Keratinocyte (primary cell): ENCODE data around the gene SCN4A. TPM values are rescaled to one million over a fixed set of nuclear protein-coding genes. Genes with fewer than 3 reads are reported as not detected.

Experiments
- DNase-seq: peaks from one replicate; pipeline ENCODE4 v3.0.0-alpha.2; 2011; ENCODE audit warnings: low read depth, missing footprints, low spot score
- FAIRE-seq: peaks from 2 replicates; lab custom pipeline; 2011; peaks lifted over from hg19 to GRCh38; lab: Jason Lieb, UNC
- H2AFZ ChIP-seq: 2 replicates; pipeline ENCODE4 v1.6.0; 2012; ENCODE audit warnings: low read length, control low read depth, inconsistent platforms; ENCODE audit not compliant: control insufficient read depth
- H3K27ac ChIP-seq: 2 replicates; pipeline ENCODE4 v1.5.1; 2011; ENCODE audit warnings: low read length; ENCODE audit not compliant: control insufficient read depth, insufficient read depth
- H3K27me3 ChIP-seq: 3 replicates; pipeline ENCODE4 v1.6.0; 2011; ENCODE audit warnings: low read length; ENCODE audit not compliant: control insufficient read depth, insufficient read depth; ENCODE audit errors: extremely low read depth
- H3K36me3 ChIP-seq, 2 experiments: 2 replicates in 1 of 2; 3 replicates in 1 of 2; pipeline ENCODE4 v1.5.1; 2011; ENCODE audit warnings: low read length in 2 of 2, mild to moderate bottlenecking in 1 of 2; ENCODE audit not compliant: control insufficient read depth in 2 of 2, insufficient read depth in 2 of 2; ENCODE audit errors: extremely low read depth in 1 of 2
- H3K4me1 ChIP-seq: 3 replicates; pipeline ENCODE4 v1.5.1; 2011; ENCODE audit warnings: low read length; ENCODE audit not compliant: control insufficient read depth, insufficient read depth; ENCODE audit errors: extremely low read depth
- H3K4me2 ChIP-seq: 3 replicates; pipeline ENCODE4 v1.6.0; 2011; ENCODE audit warnings: low read depth, low read length; ENCODE audit not compliant: control insufficient read depth, insufficient read depth; ENCODE audit errors: extremely low read depth
- H3K4me3 ChIP-seq, 3 experiments: fragments of 200-600 bp in 1 of 3; sonication (generic) in 1 of 3; 2 replicates in 2 of 3; 3 replicates in 1 of 3; pipeline ENCODE4 v1.5.1; 2011 to 2016; ENCODE audit warnings: low read length in 3 of 3, mild to moderate bottlenecking in 3 of 3, control low read depth in 2 of 3, inconsistent platforms in 1 of 3, low read depth in 1 of 3, mixed read lengths in 1 of 3, mixed run types in 1 of 3, moderate library complexity in 1 of 3; ENCODE audit not compliant: control insufficient read depth in 2 of 3, insufficient read depth in 2 of 3; ENCODE audit errors: extremely low read depth in 1 of 3
- H3K79me2 ChIP-seq: 2 replicates; pipeline ENCODE4 v1.6.0; 2012; ENCODE audit warnings: low read length; ENCODE audit not compliant: control insufficient read depth, insufficient read depth
- H3K9ac ChIP-seq: 3 replicates; pipeline ENCODE4 v1.6.0; 2011; ENCODE audit warnings: low read length; ENCODE audit not compliant: control insufficient read depth, insufficient read depth; ENCODE audit errors: extremely low read depth
- H3K9me1 ChIP-seq: 3 replicates; pipeline ENCODE4 v1.6.0; 2011; ENCODE audit warnings: low read length; ENCODE audit not compliant: control insufficient read depth, insufficient read depth; ENCODE audit errors: extremely low read depth
- H3K9me3 ChIP-seq: 2 replicates; pipeline ENCODE4 v1.5.1; 2012; ENCODE audit warnings: low read depth, low read length; ENCODE audit not compliant: control insufficient read depth
- H4K20me1 ChIP-seq: 3 replicates; pipeline ENCODE4 v1.6.0; 2011; ENCODE audit warnings: low read length; ENCODE audit not compliant: control insufficient read depth, insufficient read depth; ENCODE audit errors: extremely low read depth
- EZH2 ChIP-seq: IDR thresholded peaks from one replicate; pipeline ENCODE4 v1.6.1; 2012; ENCODE audit warnings: inconsistent platforms, mild to moderate bottlenecking, low read length, moderate library complexity
- dilution Hi-C: fragments of 300-500 bp; cut with MboI; formaldehyde crosslinking; loops from one replicate; pipeline ENCODE4 v1.7.0; 2020; ENCODE audit warnings: low sequenced_read_pairs; ENCODE audit not compliant: extremely low pct_ligation_motif_present
- polyA plus RNA-seq, 5 experiments: library from polyadenylated mRNA; depleted of rRNA in 3 of 5; stranded (reverse) in 3 of 5; stranded (forward) in 1 of 5; unstranded in 1 of 5; fragments of >200 nt; gene quantifications; 1 replicate in 1 of 5; 2 replicates in 3 of 5; 3 replicates in 1 of 5; pipeline versions ENCODE4 v1.2.1 to v1.2.3, GENCODE V29; 2011 to 2012; ENCODE audit warnings: missing spikeins in 2 of 5, low read depth in 1 of 5, low replicate concordance in 1 of 5
- TF ChIP-seq, protein P1 (sequence below), 3 experiments: IDR thresholded peaks in 1 of 3; conservative IDR thresholded peaks in 1 of 3; optimal IDR thresholded peaks in 1 of 3; 2 replicates in 2 of 3; 3 replicates in 1 of 3; pipeline versions ENCODE3 to v1.5.1; 2011; ENCODE audit warnings: low read length in 3 of 3, mild to moderate bottlenecking in 3 of 3, moderate library complexity in 2 of 3, control low read depth in 1 of 3, inconsistent platforms in 1 of 3; ENCODE audit not compliant: insufficient read depth in 2 of 3; ENCODE audit errors: extremely low read depth in 1 of 3

Gene SCN4A
- polyA plus RNA-seq, 1 donor (not counting 4 experiments of a cell fraction or from before 2014, with no cell fraction given): not detected

- Histone ChIP-seq H3K36me3 (no peaks in the 10 kb centered on the region), H3K27ac (no peak overlapping the region), H4K20me1 (no peaks in the 10 kb centered on the region), H3K27me3 (no peaks in the 10 kb centered on the region), H3K9me1 (no peaks in the 10 kb centered on the region), H2AFZ (no peak overlapping the region), H3K79me2 (no peaks in the 10 kb centered on the region), H3K9ac (no peak overlapping the region), H3K9me3 (no peaks in the 10 kb centered on the region), H3K4me3 (no peak overlapping the region), H3K4me1 (no peaks in the 10 kb centered on the region), H3K4me2 (no peak overlapping the region)
- DNase-seq (no peak), FAIRE-seq (no peak)
- no peak for TF ChIP-seq EZH2
- TF ChIP-seq, protein P1, sequence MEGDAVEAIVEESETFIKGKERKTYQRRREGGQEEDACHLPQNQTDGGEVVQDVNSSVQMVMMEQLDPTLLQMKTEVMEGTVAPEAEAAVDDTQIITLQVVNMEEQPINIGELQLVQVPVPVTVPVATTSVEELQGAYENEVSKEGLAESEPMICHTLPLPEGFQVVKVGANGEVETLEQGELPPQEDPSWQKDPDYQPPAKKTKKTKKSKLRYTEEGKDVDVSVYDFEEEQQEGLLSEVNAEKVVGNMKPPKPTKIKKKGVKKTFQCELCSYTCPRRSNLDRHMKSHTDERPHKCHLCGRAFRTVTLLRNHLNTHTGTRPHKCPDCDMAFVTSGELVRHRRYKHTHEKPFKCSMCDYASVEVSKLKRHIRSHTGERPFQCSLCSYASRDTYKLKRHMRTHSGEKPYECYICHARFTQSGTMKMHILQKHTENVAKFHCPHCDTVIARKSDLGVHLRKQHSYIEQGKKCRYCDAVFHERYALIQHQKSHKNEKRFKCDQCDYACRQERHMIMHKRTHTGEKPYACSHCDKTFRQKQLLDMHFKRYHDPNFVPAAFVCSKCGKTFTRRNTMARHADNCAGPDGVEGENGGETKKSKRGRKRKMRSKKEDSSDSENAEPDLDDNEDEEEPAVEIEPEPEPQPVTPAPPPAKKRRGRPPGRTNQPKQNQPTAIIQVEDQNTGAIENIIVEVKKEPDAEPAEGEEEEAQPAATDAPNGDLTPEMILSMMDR (optimal IDR thresholded peaks at IDR 0.05 in 1 of 3, IDR thresholded peaks at IDR 0.05 in 1 of 3, conservative IDR thresholded peaks at IDR 0.05 in 1 of 3; ENCODE audit: extremely low read depth in 1 of 3, insufficient read depth in 2 of 3, low read length in 3 of 3): no peak
- dilution Hi-C loops: no loop called here
Observed at GRCh38 chr17:63966646-63967264, 6.0 kb downstream of the SCN4A start.

GRCh38 chr17:63963123-63963522 is 9.6 kb downstream of the SCN4A start:
- Histone ChIP-seq H3K27ac (no peak overlapping the region), H3K79me2 (no peaks in the 10 kb centered on the region), H3K4me3 (no peak overlapping the region), H3K9me1 (no peaks in the 10 kb centered on the region), H4K20me1 (no peaks in the 10 kb centered on the region), H2AFZ (no peak overlapping the region), H3K27me3 (peaks cover 10% of the 10 kb centered on the region), H3K9me3 (no peaks in the 10 kb centered on the region), H3K4me1 (peaks cover 2% of the 10 kb centered on the region), H3K9ac (no peak overlapping the region), H3K4me2 (no peak overlapping the region), H3K36me3 (no peaks in the 10 kb centered on the region)
- no peak for DNase-seq
- no peak for FAIRE-seq
- TF ChIP-seq, protein P1 (optimal IDR thresholded peaks at IDR 0.05 in 1 of 3, IDR thresholded peaks at IDR 0.05 in 1 of 3, conservative IDR thresholded peaks at IDR 0.05 in 1 of 3; ENCODE audit: extremely low read depth in 1 of 3, insufficient read depth in 2 of 3, low read length in 3 of 3): no peak
- TF ChIP-seq EZH2: no peak
- dilution Hi-C loops: no loop called here
